Pons (tissue), 1 donor: ENCODE measurements around the gene EPB41L2.
A peak's percentile ranks its signal among the peaks of the same experiment; 100 is the strongest.
"Not testable (repeated sequence)": the region's sequence is repeated elsewhere in the genome, so short reads cannot be mapped to it uniquely, and the experiment has no call there.

ENCODE experiments used
- DNase-seq: peaks from one replicate; pipeline ENCODE4 v3.0.0-alpha.2; 2016; ENCODE audit warnings: low spot score

The EPB41L2 gene

GRCh38 chr6:131063028-131063763 lies at the start of gene EPB41L2:
Gene EPB41L2 (minus strand): TSS chr6:131063245. CDS start chr6:130956485, 106,760 bp downstream.
- DNase-seq = peak; percentile 89

- no peak for DNase-seq
Measured at GRCh38 chr6:131112249-131112648, 49.2 kb upstream of the EPB41L2 start.

- DNase-seq = no peak
Measured at GRCh38 chr6:131107151-131107550, 44.1 kb upstream of the EPB41L2 start.

GRCh38 chr6:131103901-131104300 lies 40.9 kb upstream of the EPB41L2 start:
- peak; percentile 19 for DNase-seq

GRCh38 chr6:131103296-131103695 lies 40.3 kb upstream of the EPB41L2 start:
- no peak for DNase-seq

- no peak for DNase-seq
Measured at GRCh38 chr6:131101911-131102680, 39.1 kb upstream of the EPB41L2 start.

- DNase-seq = no peak
Measured at GRCh38 chr6:131096786-131097185, 33.7 kb upstream of the EPB41L2 start.

- DNase-seq = no peak
Measured at GRCh38 chr6:131093334-131093733, 30.3 kb upstream of the EPB41L2 start.

GRCh38 chr6:131091944-131092343 lies 28.9 kb upstream of the EPB41L2 start:
- not testable (repeated sequence) for DNase-seq

GRCh38 chr6:131090339-131090738 lies 27.3 kb upstream of the EPB41L2 start:
- not testable (repeated sequence) for DNase-seq

- DNase-seq = no peak
Measured at GRCh38 chr6:131084982-131085381, 21.9 kb upstream of the EPB41L2 start.

- DNase-seq = no peak
Measured at GRCh38 chr6:131083687-131084086, 20.6 kb upstream of the EPB41L2 start.

- no peak for DNase-seq
Measured at GRCh38 chr6:131082335-131082734, 19.3 kb upstream of the EPB41L2 start.

GRCh38 chr6:131080084-131080483 lies 17.0 kb upstream of the EPB41L2 start:
- no peak for DNase-seq

- DNase-seq = no peak
Measured at GRCh38 chr6:131073577-131073976, 10.5 kb upstream of the EPB41L2 start.

GRCh38 chr6:131070061-131070460 lies 7.0 kb upstream of the EPB41L2 start:
- no peak for DNase-seq

- DNase-seq = no peak
Measured at GRCh38 chr6:131068165-131068564, 5.1 kb upstream of the EPB41L2 start.

- DNase-seq = no peak
Measured at GRCh38 chr6:131067521-131067920, 4.5 kb upstream of the EPB41L2 start.

GRCh38 chr6:131065824-131066171 lies 2.8 kb upstream of the EPB41L2 start:
- DNase-seq = no peak

GRCh38 chr6:131065112-131065823 lies 2.2 kb upstream of the EPB41L2 start:
- no peak for DNase-seq

- no peak for DNase-seq
Measured at GRCh38 chr6:131063764-131064272, 773 bp upstream of the EPB41L2 start.

GRCh38 chr6:131062241-131063027 lies 611 bp downstream of the EPB41L2 start:
- DNase-seq = no peak
